GM23338 (cell line): Measurements from ENCODE around the gene GTSE1. TPM values are rescaled to one million over a fixed set of nuclear protein-coding genes. Genes with fewer than 3 reads are reported as not detected.

Source experiments
- ATAC-seq: fragments of 200-7000 bp; cut with Tn5 transposase; 3 replicates; pipeline ENCODE4 v1.9.1; 2020
- DNase-seq: peaks from one replicate; pipeline ENCODE4 v3.0.0-alpha.2; 2015; ENCODE audit warnings: low spot score
- H2AFZ ChIP-seq: fragments of 200-600 bp; sonication (generic); 2 replicates; pipeline ENCODE4 v1.8.0; 2016; ENCODE audit warnings: antibody characterized with exemption, mild to moderate bottlenecking, moderate library complexity
- H3F3A ChIP-seq: fragments of 200-600 bp; sonication (generic); replicated peaks from 2 replicates; pipeline ENCODE4 v1.8.0; 2017; ENCODE audit warnings: antibody characterized with exemption, mixed run types, low read depth
- H3K27ac ChIP-seq: fragments of 200-600 bp; sonication (generic); 2 replicates; pipeline ENCODE4 v1.6.1; 2016; ENCODE audit warnings: low read depth
- H3K27me3 ChIP-seq: fragments of 200-600 bp; sonication (generic); 2 replicates; pipeline ENCODE4 v1.8.0; 2016; ENCODE audit warnings: mild to moderate bottlenecking, mixed run types, moderate library complexity; ENCODE audit not compliant: insufficient read depth
- H3K36me3 ChIP-seq: fragments of 200-600 bp; sonication (generic); 2 replicates; pipeline ENCODE4 v1.8.0; 2016; ENCODE audit warnings: mild to moderate bottlenecking; ENCODE audit not compliant: insufficient read depth
- H3K4me1 ChIP-seq: fragments of 200-600 bp; sonication (generic); 2 replicates; pipeline ENCODE4 v1.8.0; 2016; ENCODE audit warnings: mild to moderate bottlenecking, moderate library complexity; ENCODE audit not compliant: insufficient read depth
- H3K4me2 ChIP-seq: fragments of 200-600 bp; sonication (generic); 2 replicates; pipeline ENCODE4 v1.7.1; 2017; ENCODE audit warnings: mixed run types
- H3K4me3 ChIP-seq: fragments of 200-600 bp; sonication (generic); 2 replicates; pipeline ENCODE4 v1.6.1; 2016; ENCODE audit warnings: mixed run types
- H3K79me2 ChIP-seq: fragments of 200-600 bp; sonication (generic); replicated peaks from 2 replicates; pipeline ENCODE4 v1.8.0; 2017; ENCODE audit warnings: mild to moderate bottlenecking; ENCODE audit not compliant: insufficient read depth
- H3K9me2 ChIP-seq: fragments of 200-600 bp; sonication (generic); 2 replicates; pipeline ENCODE4 v1.8.0; 2017; ENCODE audit not compliant: insufficient read depth
- H4K20me1 ChIP-seq: fragments of 200-600 bp; sonication (generic); replicated peaks from 2 replicates; pipeline ENCODE4 v1.8.0; 2017; ENCODE audit warnings: mild to moderate bottlenecking; ENCODE audit not compliant: insufficient read depth
- H3K27ac Mint-ChIP-seq: 2 replicates; pipeline ENCODE4 v1.8.0; 2020; ENCODE audit warnings: inconsistent platforms, mild to moderate bottlenecking, moderate library complexity, mixed read lengths
- H3K27me3 Mint-ChIP-seq: 3 replicates; pipeline ENCODE4 v1.8.0; 2022; ENCODE audit warnings: low read depth, mild to moderate bottlenecking, moderate library complexity, mixed read lengths, inconsistent platforms; ENCODE audit not compliant: insufficient read depth, poor library complexity
- H3K36me3 Mint-ChIP-seq: 3 replicates; pipeline ENCODE4 v1.8.0; 2021; ENCODE audit warnings: low read depth, mild to moderate bottlenecking, inconsistent platforms, moderate library complexity, mixed read lengths
- H3K4me1 Mint-ChIP-seq: 3 replicates; pipeline ENCODE4 v1.8.0; 2020; ENCODE audit warnings: mild to moderate bottlenecking, inconsistent platforms, mixed read lengths
- H3K4me3 Mint-ChIP-seq: 3 replicates; pipeline ENCODE4 v1.8.0; 2021; ENCODE audit warnings: moderate library complexity, mild to moderate bottlenecking, inconsistent platforms, mixed read lengths
- H3K9me3 Mint-ChIP-seq: 3 replicates; pipeline ENCODE4 v1.8.0; 2020; ENCODE audit warnings: moderate library complexity, mild to moderate bottlenecking, inconsistent platforms, mixed read lengths
- EZH2 ChIP-seq: fragments of 200-600 bp; sonication (generic); IDR thresholded peaks from one replicate; pipeline ENCODE4 v1.8.0; 2017; ENCODE audit warnings: antibody characterized with exemption, mild to moderate bottlenecking, low read depth; ENCODE audit not compliant: unreplicated experiment
- JUNB ChIP-seq: IDR thresholded peaks from one replicate; pipeline ENCODE4 v1.6.1; 2016; ENCODE audit warnings: antibody characterized with exemption; ENCODE audit not compliant: unreplicated experiment
- POLR2AphosphoS5 ChIP-seq: IDR thresholded peaks from 2 replicates; pipeline ENCODE4 v1.6.1; 2016; ENCODE audit warnings: antibody characterized with exemption, low read depth
- STAT1 ChIP-seq: IDR thresholded peaks from one replicate; pipeline ENCODE4 v1.6.1; 2016; ENCODE audit warnings: antibody characterized with exemption; ENCODE audit not compliant: unreplicated experiment
- ZNF331 ChIP-seq: fragments of 250-450 bp; sonication (Bioruptor Pico); IDR thresholded peaks from 2 replicates; pipeline ENCODE4 v1.5.0; 2020; ENCODE audit warnings: low read depth, mild to moderate bottlenecking, moderate library complexity
- polyA plus RNA-seq: library from polyadenylated mRNA; unstranded; fragments of >200 nt; fragmentation: Nextera tagmentation; extraction: Ambion mirVana; gene quantifications from 2 replicates; pipeline ENCODE4 v1.2.1, GENCODE V29; 2016
- total RNA-seq: library from RNA; depleted of rRNA; stranded (reverse); fragments of >200 nt; shearing (Covaris generic); gene quantifications from 2 replicates; pipeline ENCODE4 v1.2.3, GENCODE V29; 2014
- TF ChIP-seq, protein P1 (sequence below): fragments of 250-450 bp; sonication (Bioruptor Pico); IDR thresholded peaks from 2 replicates; pipeline ENCODE4 v1.5.0; 2020; ENCODE audit warnings: mild to moderate bottlenecking, moderate library complexity

Gene GTSE1
- total and polyA plus RNA-seq, 2 experiments from 2014 or later, result 26.3 to 28.6 TPM

- no peak for DNase-seq
- Histone ChIP-seq H3K27ac (no peak overlapping the region), H3K27me3 (no peaks in the 10 kb centered on the region), H3K79me2 (no peaks in the 10 kb centered on the region), H2AFZ (no peak overlapping the region), H3K4me1 (peaks cover 21% of the 10 kb centered on the region), H3K4me2 (no peak overlapping the region), H3K4me3 (no peak overlapping the region), H3F3A (0 out of 2 replicates have a peak, but pooled peaks cover 5% of the 10 kb centered on the region), H4K20me1 (no peaks in the 10 kb centered on the region), H3K36me3 (no peaks in the 10 kb centered on the region), H3K9me2 (no peaks in the 10 kb centered on the region)
- H3K9me3 Mint-ChIP-seq, result no peaks in the 10 kb centered on the region; the same call in 2 of the 3 replicates
- TF ChIP-seq STAT1 (no peak), JUNB (no peak)
- peaks cover 10% of the 10 kb centered on the region for H3K27me3 Mint-ChIP-seq
- H3K4me3 Mint-ChIP-seq, result no peak overlapping the region
- peaks cover 15% of the 10 kb centered on the region for H3K36me3 Mint-ChIP-seq
- H3K4me1 Mint-ChIP-seq, result peaks cover 36% of the 10 kb centered on the region
- ATAC-seq, result no peak
- no peak overlapping the region for H3K27ac Mint-ChIP-seq
Observed at GRCh38 chr22:46376111-46376510, 79.4 kb downstream of the GTSE1 start.

- DNase-seq, result no peak
- H2AFZ ChIP-seq, result no peak overlapping the region
- 0 out of 2 replicates have a peak, but pooled peaks cover 5% of the 10 kb centered on the region for H3F3A ChIP-seq
- TF ChIP-seq EZH2, result no peak
- H3K27me3 ChIP-seq, result no peaks in the 10 kb centered on the region
- no peak overlapping the region for H3K27ac ChIP-seq
- no peaks in the 10 kb centered on the region for H3K79me2 ChIP-seq
- H3K36me3 ChIP-seq, result no peaks in the 10 kb centered on the region
- no peak for ATAC-seq
- Mint-ChIP-seq H3K27ac (peak overlapping the region; percentile 29), H3K4me3 (no peak overlapping the region; the same call in 2 of the 3 replicates), H3K27me3 (peaks cover 6% of the 10 kb centered on the region), H3K4me1 (peaks cover 36% of the 10 kb centered on the region), H3K36me3 (peaks cover 15% of the 10 kb centered on the region), H3K9me3 (no peaks in the 10 kb centered on the region; the same call in 2 of the 3 replicates)
- H4K20me1 ChIP-seq, result no peaks in the 10 kb centered on the region
- H3K4me2 ChIP-seq, result no peak overlapping the region
- H3K9me2 ChIP-seq, result no peaks in the 10 kb centered on the region
- H3K4me1 ChIP-seq, result peaks cover 21% of the 10 kb centered on the region
- no peak overlapping the region for H3K4me3 ChIP-seq
Observed at GRCh38 chr22:46376908-46377524, 80.3 kb downstream of the GTSE1 start.

GRCh38 chr22:46377525-46378425 lies 81.1 kb downstream of the GTSE1 start:
- Mint-ChIP-seq H3K27me3 (peaks cover 6% of the 10 kb centered on the region), H3K4me3 (peak overlapping the region; percentile 42; the same call in 2 of the 3 replicates), H3K4me1 (peaks cover 36% of the 10 kb centered on the region), H3K27ac (0 out of 2 replicates have a peak overlapping the region, but pooled peaks have one; percentile 42), H3K9me3 (no peaks in the 10 kb centered on the region; the same call in 2 of the 3 replicates), H3K36me3 (peaks cover 20% of the 10 kb centered on the region)
- Histone ChIP-seq H2AFZ (no peak overlapping the region), H3K4me3 (no peak overlapping the region), H3K79me2 (no peaks in the 10 kb centered on the region), H3K36me3 (no peaks in the 10 kb centered on the region), H3K27me3 (no peaks in the 10 kb centered on the region), H3K27ac (peak overlapping the region; percentile 21; the same call in 1 of the 2 replicates), H3K9me2 (no peaks in the 10 kb centered on the region), H3K4me1 (peaks cover 21% of the 10 kb centered on the region), H4K20me1 (no peaks in the 10 kb centered on the region), H3F3A (0 out of 2 replicates have a peak, but pooled peaks cover 5% of the 10 kb centered on the region), H3K4me2 (peak overlapping the region; percentile 33; the same call in 1 of the 2 replicates)
- ATAC-seq, result peak; percentile 76
- peak; percentile 74 for DNase-seq
- TF ChIP-seq, protein P1, sequence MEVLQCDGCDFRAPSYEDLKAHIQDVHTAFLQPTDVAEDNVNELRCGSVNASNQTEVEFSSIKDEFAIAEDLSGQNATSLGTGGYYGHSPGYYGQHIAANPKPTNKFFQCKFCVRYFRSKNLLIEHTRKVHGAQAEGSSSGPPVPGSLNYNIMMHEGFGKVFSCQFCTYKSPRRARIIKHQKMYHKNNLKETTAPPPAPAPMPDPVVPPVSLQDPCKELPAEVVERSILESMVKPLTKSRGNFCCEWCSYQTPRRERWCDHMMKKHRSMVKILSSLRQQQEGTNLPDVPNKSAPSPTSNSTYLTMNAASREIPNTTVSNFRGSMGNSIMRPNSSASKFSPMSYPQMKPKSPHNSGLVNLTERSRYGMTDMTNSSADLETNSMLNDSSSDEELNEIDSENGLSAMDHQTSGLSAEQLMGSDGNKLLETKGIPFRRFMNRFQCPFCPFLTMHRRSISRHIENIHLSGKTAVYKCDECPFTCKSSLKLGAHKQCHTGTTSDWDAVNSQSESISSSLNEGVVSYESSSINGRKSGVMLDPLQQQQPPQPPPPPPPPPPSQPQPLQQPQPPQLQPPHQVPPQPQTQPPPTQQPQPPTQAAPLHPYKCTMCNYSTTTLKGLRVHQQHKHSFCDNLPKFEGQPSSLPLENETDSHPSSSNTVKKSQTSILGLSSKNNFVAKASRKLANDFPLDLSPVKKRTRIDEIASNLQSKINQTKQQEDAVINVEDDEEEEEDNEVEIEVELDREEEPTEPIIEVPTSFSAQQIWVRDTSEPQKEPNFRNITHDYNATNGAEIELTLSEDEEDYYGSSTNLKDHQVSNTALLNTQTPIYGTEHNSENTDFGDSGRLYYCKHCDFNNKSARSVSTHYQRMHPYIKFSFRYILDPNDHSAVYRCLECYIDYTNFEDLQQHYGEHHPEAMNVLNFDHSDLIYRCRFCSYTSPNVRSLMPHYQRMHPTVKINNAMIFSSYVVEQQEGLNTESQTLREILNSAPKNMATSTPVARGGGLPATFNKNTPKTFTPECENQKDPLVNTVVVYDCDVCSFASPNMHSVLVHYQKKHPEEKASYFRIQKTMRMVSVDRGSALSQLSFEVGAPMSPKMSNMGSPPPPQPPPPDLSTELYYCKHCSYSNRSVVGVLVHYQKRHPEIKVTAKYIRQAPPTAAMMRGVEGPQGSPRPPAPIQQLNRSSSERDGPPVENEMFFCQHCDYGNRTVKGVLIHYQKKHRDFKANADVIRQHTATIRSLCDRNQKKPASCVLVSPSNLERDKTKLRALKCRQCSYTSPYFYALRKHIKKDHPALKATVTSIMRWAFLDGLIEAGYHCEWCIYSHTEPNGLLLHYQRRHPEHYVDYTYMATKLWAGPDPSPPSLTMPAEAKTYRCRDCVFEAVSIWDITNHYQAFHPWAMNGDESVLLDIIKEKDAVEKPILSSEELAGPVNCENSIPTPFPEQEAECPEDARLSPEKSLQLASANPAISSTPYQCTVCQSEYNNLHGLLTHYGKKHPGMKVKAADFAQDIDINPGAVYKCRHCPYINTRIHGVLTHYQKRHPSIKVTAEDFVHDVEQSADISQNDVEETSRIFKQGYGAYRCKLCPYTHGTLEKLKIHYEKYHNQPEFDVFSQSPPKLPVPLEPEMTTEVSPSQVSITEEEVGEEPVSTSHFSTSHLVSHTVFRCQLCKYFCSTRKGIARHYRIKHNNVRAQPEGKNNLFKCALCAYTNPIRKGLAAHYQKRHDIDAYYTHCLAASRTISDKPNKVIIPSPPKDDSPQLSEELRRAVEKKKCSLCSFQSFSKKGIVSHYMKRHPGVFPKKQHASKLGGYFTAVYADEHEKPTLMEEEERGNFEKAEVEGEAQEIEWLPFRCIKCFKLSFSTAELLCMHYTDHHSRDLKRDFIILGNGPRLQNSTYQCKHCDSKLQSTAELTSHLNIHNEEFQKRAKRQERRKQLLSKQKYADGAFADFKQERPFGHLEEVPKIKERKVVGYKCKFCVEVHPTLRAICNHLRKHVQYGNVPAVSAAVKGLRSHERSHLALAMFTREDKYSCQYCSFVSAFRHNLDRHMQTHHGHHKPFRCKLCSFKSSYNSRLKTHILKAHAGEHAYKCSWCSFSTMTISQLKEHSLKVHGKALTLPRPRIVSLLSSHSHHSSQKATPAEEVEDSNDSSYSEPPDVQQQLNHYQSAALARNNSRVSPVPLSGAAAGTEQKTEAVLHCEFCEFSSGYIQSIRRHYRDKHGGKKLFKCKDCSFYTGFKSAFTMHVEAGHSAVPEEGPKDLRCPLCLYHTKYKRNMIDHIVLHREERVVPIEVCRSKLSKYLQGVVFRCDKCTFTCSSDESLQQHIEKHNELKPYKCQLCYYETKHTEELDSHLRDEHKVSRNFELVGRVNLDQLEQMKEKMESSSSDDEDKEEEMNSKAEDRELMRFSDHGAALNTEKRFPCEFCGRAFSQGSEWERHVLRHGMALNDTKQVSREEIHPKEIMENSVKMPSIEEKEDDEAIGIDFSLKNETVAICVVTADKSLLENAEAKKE (CRISPR knock-in tag), result no peak
- TF ChIP-seq POLR2AphosphoS5, result no peak
- no peak for TF ChIP-seq ZNF331 (CRISPR knock-in tag)
